EH (cell line): ENCODE measurements around the gene KDELR3.

Source experiments
- DNase-seq: peaks from one replicate; pipeline ENCODE4 v3.0.0-alpha.2; 2015; ENCODE audit warnings: low read depth

The KDELR3 gene

GRCh38 chr22:38440747-38441350 is 27.0 kb upstream of the KDELR3 start:
- DNase-seq, result no peak

- DNase-seq, result no peak
These were observed 26.1 kb upstream of the KDELR3 start for GRCh38 chr22:38441620-38442287.

- DNase-seq, result no peak
These were observed 24.8 kb upstream of the KDELR3 start for GRCh38 chr22:38442967-38443627.

GRCh38 chr22:38443628-38444521 is 24.0 kb upstream of the KDELR3 start:
- DNase-seq, result no peak

- no peak for DNase-seq
These were observed 23.1 kb upstream of the KDELR3 start for GRCh38 chr22:38444783-38445182.

GRCh38 chr22:38446018-38446601 is 21.8 kb upstream of the KDELR3 start:
- DNase-seq, result no peak

- DNase-seq, result no peak
These were observed 18.8 kb upstream of the KDELR3 start for GRCh38 chr22:38448945-38449745.

GRCh38 chr22:38449776-38450175 is 18.1 kb upstream of the KDELR3 start:
- DNase-seq, result no peak

GRCh38 chr22:38450234-38450797 is 17.6 kb upstream of the KDELR3 start:
- DNase-seq, result no peak

- DNase-seq, result no peak
These were observed 16.5 kb upstream of the KDELR3 start for GRCh38 chr22:38451404-38451803.

- no peak for DNase-seq
These were observed 16.0 kb upstream of the KDELR3 start for GRCh38 chr22:38451864-38452263.

- DNase-seq, result peak; percentile 50
These were observed 15.4 kb upstream of the KDELR3 start for GRCh38 chr22:38452373-38453065.

- DNase-seq, result no peak
These were observed 14.7 kb upstream of the KDELR3 start for GRCh38 chr22:38453066-38453672.

- DNase-seq, result no peak
These were observed 13.9 kb upstream of the KDELR3 start for GRCh38 chr22:38453996-38454352.

- DNase-seq, result no peak
These were observed 13.4 kb upstream of the KDELR3 start for GRCh38 chr22:38454353-38455075.

GRCh38 chr22:38455076-38455529 is 12.8 kb upstream of the KDELR3 start, which contains the start of gene KCNJ4:
TSS of gene KCNJ4 (minus strand) at chr22:38455199. CDS start at chr22:38428132, 27,067 bp downstream.
- no peak for DNase-seq

- DNase-seq, result peak; percentile 30
These were observed 12.2 kb upstream of the KDELR3 start for GRCh38 chr22:38455530-38456271.

- DNase-seq, result no peak
These were observed 11.5 kb upstream of the KDELR3 start for GRCh38 chr22:38456272-38456835.
